HepG2 (cell line): ENCODE measurements around the gene NEURL1B. TPM values are rescaled to one million over a fixed set of nuclear protein-coding genes. Genes with fewer than 3 reads are reported as not detected.

Source experiments
- DPF2 ChIP-seq: sonication (generic); formaldehyde crosslinking; IDR thresholded peaks from 2 replicates; pipeline ENCODE4 v1.4.0; 2020; ENCODE audit warnings: mild to moderate bottlenecking, low read depth, missing genetic modification reagents, borderline replicate concordance
- FOXA3 ChIP-seq: IDR thresholded peaks from 2 replicates; pipeline ENCODE4 v1.6.1; 2016; ENCODE audit warnings: missing genetic modification reagents, missing compliant biosample characterization
- MBD4 ChIP-seq: IDR thresholded peaks from 2 replicates; pipeline ENCODE4 v1.6.1; 2012; ENCODE audit warnings: low read length, inconsistent platforms, borderline replicate concordance
- NR2F6 ChIP-seq, 2 experiments: IDR thresholded peaks; 2 replicates each; pipeline ENCODE4 v1.6.1; 2016; ENCODE audit warnings: antibody characterized with exemption in 1 of 2, mild to moderate bottlenecking in 1 of 2
- RFX3 ChIP-seq: IDR thresholded peaks from 2 replicates; pipeline ENCODE4 v1.6.1; 2016; ENCODE audit warnings: missing biosample characterization, missing genetic modification reagents
- RFXAP ChIP-seq: sonication (generic); formaldehyde crosslinking; IDR thresholded peaks from 2 replicates; pipeline ENCODE4 v1.4.0; 2020; ENCODE audit warnings: missing genetic modification reagents, borderline replicate concordance
- SALL2 ChIP-seq: sonication (generic); formaldehyde crosslinking; IDR thresholded peaks from 2 replicates; pipeline ENCODE4 v1.8.1; 2023; ENCODE audit warnings: mild to moderate bottlenecking, missing genetic modification reagents, inconsistent platforms
- SSRP1 ChIP-seq: IDR thresholded peaks from 2 replicates; pipeline ENCODE4 v1.6.1; 2016; ENCODE audit warnings: control low read depth
- SYNCRIP ChIP-seq: fragments of 200-400 bp; formaldehyde crosslinking; IDR thresholded peaks from 2 replicates; pipeline ENCODE4 v1.6.1; 2018; ENCODE audit warnings: mild to moderate bottlenecking, low read depth, low read length; ENCODE audit not compliant: insufficient read depth
- THYN1 ChIP-seq: sonication (generic); formaldehyde crosslinking; IDR thresholded peaks from 2 replicates; pipeline ENCODE4 v1.8.1; 2023; ENCODE audit warnings: low read depth, mild to moderate bottlenecking, moderate library complexity, missing genetic modification reagents, borderline replicate concordance
- ZNF264 ChIP-seq: sonication (generic); formaldehyde crosslinking; IDR thresholded peaks from 2 replicates; pipeline ENCODE4 v1.4.0; 2020; ENCODE audit warnings: missing genetic modification reagents
- ZNF589 ChIP-seq: sonication (generic); formaldehyde crosslinking; conservative IDR thresholded peaks from 2 replicates; pipeline ENCODE4 v1.8.0; 2022; ENCODE audit warnings: mild to moderate bottlenecking, moderate library complexity, missing genetic modification reagents
- ZNF614 ChIP-seq: IDR thresholded peaks from 2 replicates; pipeline ENCODE4 v1.6.1; 2018; ENCODE audit warnings: missing biosample characterization, missing genetic modification reagents, inconsistent platforms, borderline replicate concordance
- ZNF75D ChIP-seq: sonication (generic); formaldehyde crosslinking; IDR thresholded peaks from 2 replicates; pipeline ENCODE4 v1.8.1; 2023; ENCODE audit warnings: missing genetic modification reagents, mild to moderate bottlenecking, borderline replicate concordance
- ZNF790 ChIP-seq: sonication (generic); formaldehyde crosslinking; IDR thresholded peaks from 2 replicates; pipeline ENCODE4 v1.8.0; 2022; ENCODE audit warnings: missing genetic modification reagents, mild to moderate bottlenecking, borderline replicate concordance
- ZNF841 ChIP-seq: sonication (generic); formaldehyde crosslinking; IDR thresholded peaks from 2 replicates; pipeline ENCODE4 v1.8.1; 2023; ENCODE audit warnings: missing genetic modification reagents, borderline replicate concordance
- ZNF891 ChIP-seq: sonication (generic); formaldehyde crosslinking; IDR thresholded peaks from 2 replicates; pipeline ENCODE4 v1.5.0; 2020; ENCODE audit warnings: mild to moderate bottlenecking, missing genetic modification reagents
- ZSCAN31 ChIP-seq: sonication (generic); formaldehyde crosslinking; IDR thresholded peaks from 2 replicates; pipeline ENCODE4 v1.5.0; 2020; ENCODE audit warnings: low read depth, mild to moderate bottlenecking, missing genetic modification reagents
- polyA plus RNA-seq, 8 experiments: library from polyadenylated mRNA; depleted of rRNA in 3 of 8; stranded (reverse) in 7 of 8; unstranded in 1 of 8; fragments of >200 nt; fragmentation: Illumina TruSeq in 4 of 8; extraction: Trizol in 4 of 8; gene quantifications; 2 replicates each; pipeline versions ENCODE4 v1.2.1 to v1.2.3, GENCODE V29; 2011 to 2016; ENCODE audit warnings: low read depth in 4 of 8, missing spikeins in 1 of 8, mixed read lengths in 1 of 8; ENCODE audit not compliant: insufficient read depth in 1 of 8
- total RNA-seq, 5 experiments: library from RNA; depleted of rRNA; stranded (reverse); fragments of >200 nt; fragmentation: Illumina TruSeq; extraction: Trizol; gene quantifications; 2 replicates each; pipeline ENCODE4 v1.2.3, GENCODE V29; 2016; ENCODE audit warnings: low read depth in 1 of 5
- TF ChIP-seq, protein P1 (sequence below): sonication (generic); formaldehyde crosslinking; IDR thresholded peaks from 2 replicates; pipeline ENCODE4 v1.4.0; 2020; ENCODE audit warnings: missing genetic modification reagents
- TF ChIP-seq, protein P2 (sequence below): fragments of 450-650 bp; IDR thresholded peaks from 2 replicates; pipeline ENCODE4 v1.6.1; 2017; ENCODE audit warnings: mild to moderate bottlenecking
- TF ChIP-seq, protein P3 (sequence below): sonication (generic); formaldehyde crosslinking; IDR thresholded peaks from 2 replicates; pipeline ENCODE4 v1.5.0; 2020; ENCODE audit warnings: missing genetic modification reagents, mild to moderate bottlenecking, borderline replicate concordance

Gene NEURL1B
- total and polyA plus RNA-seq, 2 of the 13 experiments (the other 11 are each of a cell fraction or from before 2014, with no cell fraction given), result 0.09 to 0.13 TPM

DNA sequence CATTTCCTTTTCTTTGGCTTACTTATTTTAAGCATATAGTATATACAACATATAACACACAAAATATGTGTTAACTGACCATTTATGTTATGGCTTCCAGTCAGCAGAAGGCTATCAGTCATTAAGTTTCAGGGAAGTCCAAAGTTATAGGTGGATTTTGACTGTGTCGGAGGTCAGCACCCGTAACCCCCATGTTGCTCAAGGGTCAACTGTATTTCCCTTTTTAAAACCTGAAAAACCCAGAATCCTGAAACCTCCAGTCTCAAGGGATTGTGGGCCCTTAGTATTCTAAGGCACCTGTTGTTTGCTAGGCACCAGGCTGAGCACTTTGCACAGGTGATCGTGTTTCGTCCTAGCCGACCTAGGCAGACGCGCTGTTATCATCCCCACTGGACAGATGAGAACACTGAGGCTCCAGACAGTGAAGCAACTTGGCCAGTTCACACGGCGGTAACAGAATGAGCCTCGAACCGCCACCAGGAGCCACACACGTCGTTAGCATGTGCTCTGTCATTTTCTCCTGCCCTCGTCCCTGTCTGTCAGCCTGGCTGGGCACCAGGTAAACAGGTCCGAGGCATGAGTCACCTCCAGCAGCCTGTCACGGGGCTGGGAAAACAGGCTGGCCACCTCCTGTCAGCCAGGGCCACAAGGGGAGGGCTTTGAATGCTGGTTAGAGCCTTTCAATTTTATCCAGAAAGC is 90.1 kb downstream of the NEURL1B start (continued):
- TF ChIP-seq SSRP1, result no peak; the same call in 1 of the 2 replicates
- no peak for TF ChIP-seq MBD4
- TF ChIP-seq, protein P1, sequence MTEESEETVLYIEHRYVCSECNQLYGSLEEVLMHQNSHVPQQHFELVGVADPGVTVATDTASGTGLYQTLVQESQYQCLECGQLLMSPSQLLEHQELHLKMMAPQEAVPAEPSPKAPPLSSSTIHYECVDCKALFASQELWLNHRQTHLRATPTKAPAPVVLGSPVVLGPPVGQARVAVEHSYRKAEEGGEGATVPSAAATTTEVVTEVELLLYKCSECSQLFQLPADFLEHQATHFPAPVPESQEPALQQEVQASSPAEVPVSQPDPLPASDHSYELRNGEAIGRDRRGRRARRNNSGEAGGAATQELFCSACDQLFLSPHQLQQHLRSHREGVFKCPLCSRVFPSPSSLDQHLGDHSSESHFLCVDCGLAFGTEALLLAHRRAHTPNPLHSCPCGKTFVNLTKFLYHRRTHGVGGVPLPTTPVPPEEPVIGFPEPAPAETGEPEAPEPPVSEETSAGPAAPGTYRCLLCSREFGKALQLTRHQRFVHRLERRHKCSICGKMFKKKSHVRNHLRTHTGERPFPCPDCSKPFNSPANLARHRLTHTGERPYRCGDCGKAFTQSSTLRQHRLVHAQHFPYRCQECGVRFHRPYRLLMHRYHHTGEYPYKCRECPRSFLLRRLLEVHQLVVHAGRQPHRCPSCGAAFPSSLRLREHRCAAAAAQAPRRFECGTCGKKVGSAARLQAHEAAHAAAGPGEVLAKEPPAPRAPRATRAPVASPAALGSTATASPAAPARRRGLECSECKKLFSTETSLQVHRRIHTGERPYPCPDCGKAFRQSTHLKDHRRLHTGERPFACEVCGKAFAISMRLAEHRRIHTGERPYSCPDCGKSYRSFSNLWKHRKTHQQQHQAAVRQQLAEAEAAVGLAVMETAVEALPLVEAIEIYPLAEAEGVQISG (CRISPR knock-in tag), result peak; percentile 62
- TF ChIP-seq FOXA3 (CRISPR knock-in tag), result peak; percentile 92
- no peak for TF ChIP-seq ZNF75D (CRISPR knock-in tag)
- TF ChIP-seq NR2F6 (IDR thresholded peaks at IDR 0.05), result no peak
- TF ChIP-seq NR2F6 (CRISPR knock-in tag; IDR thresholded peaks at IDR 0.05), result peak; percentile 80
- TF ChIP-seq SALL2 (CRISPR knock-in tag), result 0 out of 2 replicates have a peak, but pooled peaks have one; percentile 31
- TF ChIP-seq, protein P2, sequence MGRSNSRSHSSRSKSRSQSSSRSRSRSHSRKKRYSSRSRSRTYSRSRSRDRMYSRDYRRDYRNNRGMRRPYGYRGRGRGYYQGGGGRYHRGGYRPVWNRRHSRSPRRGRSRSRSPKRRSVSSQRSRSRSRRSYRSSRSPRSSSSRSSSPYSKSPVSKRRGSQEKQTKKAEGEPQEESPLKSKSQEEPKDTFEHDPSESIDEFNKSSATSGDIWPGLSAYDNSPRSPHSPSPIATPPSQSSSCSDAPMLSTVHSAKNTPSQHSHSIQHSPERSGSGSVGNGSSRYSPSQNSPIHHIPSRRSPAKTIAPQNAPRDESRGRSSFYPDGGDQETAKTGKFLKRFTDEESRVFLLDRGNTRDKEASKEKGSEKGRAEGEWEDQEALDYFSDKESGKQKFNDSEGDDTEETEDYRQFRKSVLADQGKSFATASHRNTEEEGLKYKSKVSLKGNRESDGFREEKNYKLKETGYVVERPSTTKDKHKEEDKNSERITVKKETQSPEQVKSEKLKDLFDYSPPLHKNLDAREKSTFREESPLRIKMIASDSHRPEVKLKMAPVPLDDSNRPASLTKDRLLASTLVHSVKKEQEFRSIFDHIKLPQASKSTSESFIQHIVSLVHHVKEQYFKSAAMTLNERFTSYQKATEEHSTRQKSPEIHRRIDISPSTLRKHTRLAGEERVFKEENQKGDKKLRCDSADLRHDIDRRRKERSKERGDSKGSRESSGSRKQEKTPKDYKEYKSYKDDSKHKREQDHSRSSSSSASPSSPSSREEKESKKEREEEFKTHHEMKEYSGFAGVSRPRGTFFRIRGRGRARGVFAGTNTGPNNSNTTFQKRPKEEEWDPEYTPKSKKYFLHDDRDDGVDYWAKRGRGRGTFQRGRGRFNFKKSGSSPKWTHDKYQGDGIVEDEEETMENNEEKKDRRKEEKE, result no peak
- TF ChIP-seq, protein P3, sequence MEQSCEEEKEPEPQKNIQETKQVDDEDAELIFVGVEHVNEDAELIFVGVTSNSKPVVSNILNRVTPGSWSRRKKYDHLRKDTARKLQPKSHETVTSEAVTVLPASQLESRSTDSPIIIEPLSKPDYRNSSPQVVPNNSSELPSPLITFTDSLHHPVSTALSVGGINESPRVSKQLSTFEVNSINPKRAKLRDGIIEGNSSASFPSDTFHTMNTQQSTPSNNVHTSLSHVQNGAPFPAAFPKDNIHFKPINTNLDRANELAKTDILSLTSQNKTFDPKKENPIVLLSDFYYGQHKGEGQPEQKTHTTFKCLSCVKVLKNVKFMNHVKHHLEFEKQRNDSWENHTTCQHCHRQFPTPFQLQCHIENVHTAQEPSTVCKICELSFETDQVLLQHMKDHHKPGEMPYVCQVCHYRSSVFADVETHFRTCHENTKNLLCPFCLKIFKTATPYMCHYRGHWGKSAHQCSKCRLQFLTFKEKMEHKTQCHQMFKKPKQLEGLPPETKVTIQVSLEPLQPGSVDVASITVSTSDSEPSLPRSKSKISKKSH (CRISPR knock-in tag), result peak; percentile 60; the same call in 1 of the 2 replicates
- no peak for TF ChIP-seq SYNCRIP
- 0 out of 2 replicates have a peak, but pooled peaks have one; percentile 30 for TF ChIP-seq DPF2
- no peak for TF ChIP-seq ZNF841 (CRISPR knock-in tag)
- no peak for TF ChIP-seq ZSCAN31
- no peak for TF ChIP-seq ZNF589 (CRISPR knock-in tag)
- TF ChIP-seq RFXAP (CRISPR knock-in tag), result 0 out of 2 replicates have a peak, but pooled peaks have one; percentile 27
- no peak; the same call in 1 of the 2 replicates for TF ChIP-seq RFX3
- TF ChIP-seq ZNF264 (CRISPR knock-in tag), result peak; percentile 84; the same call in 1 of the 2 replicates
- peak; percentile 87; the same call in 1 of the 2 replicates for TF ChIP-seq ZNF614
- no peak for TF ChIP-seq ZNF891 (CRISPR knock-in tag)
- peak; percentile 94; the same call in 1 of the 2 replicates for TF ChIP-seq ZNF790 (CRISPR knock-in tag)
- no peak for TF ChIP-seq THYN1 (CRISPR knock-in tag)
